Stimulated activated CD4-positive, alpha-beta T cell treated with anti-CD3 and anti-CD28 coated beads, Interleukin-2, amount 100 ng/mL, for 4 hours (primary cell): ENCODE results near the gene COL4A5.

Source experiments
- DNase-seq: peaks from one replicate; pipeline ENCODE4 v3.0.0-alpha.2; 2020; ENCODE audit warnings: low read depth

COL4A5 gene

GRCh38 chrX:108641589-108642272 is 202.1 kb downstream of the COL4A5 start:
- DNase-seq = no peak

GRCh38 chrX:108642273-108642628 is 202.6 kb downstream of the COL4A5 start:
- DNase-seq = no peak

GRCh38 chrX:108664701-108665100 is 225.1 kb downstream of the COL4A5 start:
- DNase-seq = no peak

GRCh38 chrX:108666101-108666500 is 226.5 kb downstream of the COL4A5 start:
- no peak for DNase-seq

GRCh38 chrX:108671526-108671925 is 231.9 kb downstream of the COL4A5 start:
- DNase-seq = no peak

- no peak for DNase-seq
Observed at GRCh38 chrX:108696690-108697089, 257.1 kb downstream of the COL4A5 start.

GRCh38 chrX:108699368-108699767 is 259.7 kb downstream of the COL4A5 start:
- no peak for DNase-seq

- DNase-seq = no peak
Observed at GRCh38 chrX:108701633-108702032, 262.0 kb downstream of the COL4A5 start.

- no peak for DNase-seq
Observed at GRCh38 chrX:108702530-108702929, 262.9 kb downstream of the COL4A5 start.

- DNase-seq = no peak
Observed at GRCh38 chrX:108704839-108705238, 265.2 kb downstream of the COL4A5 start.

- DNase-seq = no peak
Observed at GRCh38 chrX:108712886-108713285, 273.2 kb downstream of the COL4A5 start.

GRCh38 chrX:108722561-108722960 is 282.9 kb downstream of the COL4A5 start:
- DNase-seq = no peak

GRCh38 chrX:108726748-108727147 is 287.1 kb downstream of the COL4A5 start:
- no peak for DNase-seq

GRCh38 chrX:108731153-108731552 is 291.5 kb downstream of the COL4A5 start:
- DNase-seq = no peak

GRCh38 chrX:108732630-108733321 is 293.1 kb downstream of the COL4A5 start:
- DNase-seq = no peak

- no peak for DNase-seq
Observed at GRCh38 chrX:108734426-108734825, 294.8 kb downstream of the COL4A5 start.

- no peak for DNase-seq
Observed at GRCh38 chrX:108735091-108735678, 295.5 kb downstream of the COL4A5 start.

GRCh38 chrX:108735679-108736508 is 296.3 kb downstream of the COL4A5 start:
- DNase-seq = no peak

- no peak for DNase-seq
Observed at GRCh38 chrX:108736509-108737479, 297.2 kb downstream of the COL4A5 start, which contains the start of gene IRS4. IRS4 (minus strand) TSS chrX:108736563.

GRCh38 chrX:108737754-108738153 is 298.1 kb downstream of the COL4A5 start:
- DNase-seq = no peak

- DNase-seq = no peak
Observed at GRCh38 chrX:108740299-108740774, 300.7 kb downstream of the COL4A5 start.
